GM15510 (cell line): ENCODE results near the gene IGSF5.

Experiments used
- POLR2A ChIP-seq: IDR thresholded peaks from 3 replicates; pipeline ENCODE4 v1.6.1; 2011; ENCODE audit warnings: borderline replicate concordance; ENCODE audit not compliant: insufficient read length; ENCODE audit errors: extremely low read depth

The IGSF5 gene

DNA sequence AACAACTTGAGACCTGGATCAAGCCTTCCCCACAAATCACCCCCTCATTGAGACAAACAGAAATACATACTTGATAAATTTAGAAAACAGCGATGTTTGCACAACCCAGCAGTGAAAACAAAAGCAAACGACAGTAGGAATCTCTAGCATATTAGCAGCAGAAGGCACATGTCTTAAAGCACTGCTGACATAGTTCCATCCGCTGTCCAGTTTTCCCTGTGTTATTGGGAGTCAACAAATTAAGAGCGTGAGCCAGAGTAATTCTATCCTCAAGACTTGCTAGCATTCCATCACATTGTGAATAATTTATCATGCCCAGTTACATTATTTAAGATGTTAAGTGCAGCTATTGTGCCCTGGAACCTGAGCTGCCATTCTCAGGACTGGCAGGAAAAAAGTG lies 55.3 kb downstream of the IGSF5 start:
- no peak for TF ChIP-seq POLR2A

DNA sequence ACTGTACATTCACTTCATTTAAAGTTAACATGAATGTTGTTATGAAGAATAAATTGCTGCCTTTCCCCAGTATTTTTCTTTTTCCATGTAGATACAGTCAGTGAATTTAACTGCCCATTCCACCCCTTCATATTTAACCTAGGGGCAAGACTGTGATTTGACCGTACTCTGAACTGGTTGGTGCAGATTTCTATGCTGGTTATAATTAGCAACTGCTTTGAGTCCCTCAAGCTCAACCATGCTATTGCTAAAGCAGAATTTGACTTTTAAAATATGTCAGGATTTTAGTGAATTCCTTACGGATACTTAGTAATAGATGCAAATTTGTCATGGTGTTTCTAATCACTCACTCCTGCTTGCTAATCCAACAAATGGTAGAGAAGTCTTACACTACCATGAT lies 57.2 kb downstream of the IGSF5 start:
- no peak for TF ChIP-seq POLR2A

DNA sequence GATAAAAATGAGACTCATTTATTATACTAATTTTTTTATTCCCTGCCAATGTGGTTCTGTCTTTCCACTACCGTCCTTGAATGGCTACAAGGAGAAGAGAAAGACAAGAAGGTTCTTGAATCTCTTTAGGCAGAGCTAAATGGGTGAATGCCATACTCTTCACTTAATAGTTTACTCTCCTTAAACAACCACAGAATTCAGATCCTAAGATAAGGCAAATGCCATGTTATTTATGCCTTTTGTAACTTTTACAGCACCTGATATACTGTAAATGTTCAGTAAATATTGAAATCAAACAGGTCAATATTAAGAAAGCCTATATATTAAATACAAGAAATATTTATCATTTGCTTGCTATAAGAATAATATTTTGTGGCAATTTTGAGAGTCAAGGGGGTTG lies 58.4 kb downstream of the IGSF5 start:
- TF ChIP-seq POLR2A: no peak

DNA sequence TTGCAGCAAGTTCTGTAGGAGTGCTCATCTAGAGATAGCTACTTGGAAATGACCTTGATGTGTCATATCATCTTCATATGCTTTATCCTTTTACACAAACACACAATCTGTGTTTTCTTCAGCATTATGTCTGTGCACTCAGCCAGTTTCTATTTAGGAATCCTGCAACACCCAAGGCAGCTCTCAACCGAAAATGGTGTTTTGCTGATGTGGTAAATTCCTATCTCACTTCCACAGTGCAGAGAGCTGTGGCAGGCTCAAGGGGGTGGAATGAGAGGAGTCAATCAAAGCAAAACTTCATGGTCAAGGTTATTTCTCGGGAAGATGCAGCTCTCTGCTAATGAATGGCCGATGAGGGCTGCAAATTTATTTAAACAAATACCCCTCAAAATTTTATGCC lies 59.3 kb downstream of the IGSF5 start:
- TF ChIP-seq POLR2A: no peak

DNA sequence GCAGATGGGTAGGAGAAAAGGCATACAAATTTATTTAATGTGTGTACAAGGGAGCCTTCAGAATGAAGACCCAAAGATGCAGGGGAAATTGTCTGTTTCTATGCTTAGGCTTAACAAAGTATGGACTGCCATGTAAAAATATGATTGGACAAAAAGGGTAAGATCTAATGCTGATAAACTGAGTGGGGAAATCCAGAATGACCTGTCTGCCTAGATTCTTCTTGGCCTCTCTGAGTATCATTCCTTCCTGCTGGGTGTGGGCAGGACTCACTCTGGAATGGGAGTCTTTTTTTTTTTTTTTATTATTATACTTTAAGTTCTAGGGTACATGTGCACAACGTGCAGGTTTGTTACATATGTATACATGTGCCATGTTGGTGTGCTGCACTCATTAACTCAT lies 61.0 kb downstream of the IGSF5 start:
- no peak for TF ChIP-seq POLR2A

DNA sequence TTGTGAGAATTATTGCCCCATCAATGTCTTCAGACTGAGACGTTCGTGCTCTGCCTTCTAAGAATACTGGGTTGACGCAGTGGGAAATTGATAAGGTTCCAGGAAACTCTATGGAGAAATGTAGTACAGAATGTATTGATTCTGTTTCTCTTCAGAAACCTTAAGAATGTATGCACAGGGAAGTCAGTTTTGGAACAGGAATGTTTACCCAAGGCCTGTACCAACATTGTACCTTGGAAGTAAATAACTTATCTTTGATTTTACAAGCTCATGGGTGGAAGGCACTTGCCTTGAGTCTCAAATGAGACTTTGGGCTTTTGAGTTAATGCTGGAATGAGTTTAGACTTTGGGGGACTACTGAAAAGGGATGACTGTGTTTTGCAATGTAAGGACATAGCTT lies 62.8 kb downstream of the IGSF5 start:
- no peak for TF ChIP-seq POLR2A

DNA sequence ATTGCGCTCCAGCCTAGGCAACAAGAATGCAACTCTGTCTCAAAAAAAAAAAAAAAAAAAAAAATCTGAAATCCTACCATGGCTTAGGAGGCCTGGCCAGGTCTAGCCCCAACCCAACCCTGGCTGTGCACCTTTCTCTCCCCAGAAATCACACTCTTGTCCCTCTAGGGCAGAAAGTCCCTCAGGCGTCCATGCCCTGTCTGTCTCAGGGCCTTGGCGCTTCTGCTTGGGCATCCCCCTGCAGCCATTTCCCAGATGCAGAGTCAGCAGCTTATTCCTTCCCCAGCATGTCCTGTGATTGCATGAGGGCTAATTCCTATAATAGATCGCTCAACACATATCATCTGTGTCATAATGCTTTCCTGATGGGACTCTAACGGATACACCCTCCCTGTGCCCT lies 65.0 kb downstream of the IGSF5 start:
- no peak for TF ChIP-seq POLR2A

DNA sequence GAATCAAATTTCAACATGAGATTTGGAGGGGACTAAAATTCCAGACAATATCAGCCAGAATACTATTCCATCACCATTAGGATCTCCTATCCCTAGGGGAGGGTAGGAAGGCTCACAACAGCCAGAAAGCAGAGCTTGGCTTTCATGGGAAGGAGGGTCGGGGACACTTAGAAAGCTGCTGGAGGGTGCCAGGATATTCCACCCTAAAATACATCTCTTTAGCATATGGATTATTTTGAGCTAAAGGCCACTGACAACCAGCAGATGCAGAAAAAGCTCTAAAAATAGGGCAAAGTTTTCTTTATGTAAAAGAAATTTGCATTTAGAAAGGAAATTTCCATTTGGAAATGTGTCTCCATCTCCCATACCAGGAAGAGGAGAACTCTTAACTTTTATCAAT lies 68.0 kb downstream of the IGSF5 start:
- no peak for TF ChIP-seq POLR2A

DNA sequence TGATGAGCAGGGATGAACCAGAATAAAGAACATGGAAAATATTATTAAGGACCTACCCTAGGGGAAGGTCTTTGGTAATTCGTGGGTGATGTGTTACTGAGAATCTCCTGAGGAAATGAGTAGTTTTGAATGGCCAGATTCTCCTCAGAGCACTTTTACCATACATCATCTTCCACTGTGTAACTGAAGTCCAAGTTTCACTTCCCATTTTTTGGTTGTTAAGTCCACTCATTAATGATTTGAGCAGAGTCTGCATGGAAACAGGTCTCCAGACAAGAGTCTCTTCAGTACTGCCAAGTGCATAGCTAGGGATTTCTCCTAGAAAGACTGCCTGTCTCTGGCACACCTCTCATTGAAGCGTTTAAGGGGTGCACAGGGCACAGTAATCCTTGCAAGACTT lies 73.6 kb downstream of the IGSF5 start:
- no peak for TF ChIP-seq POLR2A

DNA sequence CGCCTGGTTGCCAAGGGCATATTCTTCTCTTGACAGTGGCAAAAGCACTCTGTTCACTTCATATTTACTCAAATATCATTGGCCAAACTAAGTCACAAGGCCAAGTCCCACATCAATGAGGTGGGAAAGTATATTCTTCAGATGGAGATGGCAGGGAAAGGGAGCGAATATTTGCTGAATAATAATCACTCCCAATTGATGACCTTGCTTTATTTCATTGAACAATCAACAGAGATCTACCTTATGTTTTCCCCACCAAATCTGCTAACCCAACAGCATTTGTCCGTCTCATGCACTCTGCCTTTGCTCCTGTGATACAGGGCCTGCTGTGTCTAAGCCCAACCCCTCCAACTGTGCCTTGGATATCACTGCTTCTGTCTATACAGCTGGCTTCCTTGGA lies 77.1 kb downstream of the IGSF5 start:
- no peak for TF ChIP-seq POLR2A

DNA sequence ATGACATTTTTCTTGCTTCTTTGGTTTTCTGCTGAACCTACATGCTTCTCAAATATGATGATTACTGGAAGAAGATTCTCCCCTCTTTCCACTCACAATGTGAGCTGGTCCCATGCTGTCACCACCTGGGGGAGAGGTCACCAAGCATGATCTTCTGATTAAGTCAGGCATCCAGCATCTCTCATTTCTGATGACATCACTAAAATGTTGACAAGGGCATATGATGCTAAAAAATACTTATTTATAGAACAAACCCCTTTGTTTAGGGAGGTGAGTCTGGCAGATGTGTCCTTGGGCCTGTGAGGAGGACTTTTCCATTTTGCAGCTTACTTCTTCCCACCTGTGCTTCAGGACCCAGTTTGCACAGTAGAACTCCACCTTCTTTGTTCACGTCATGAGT lies 80.3 kb downstream of the IGSF5 start:
- TF ChIP-seq POLR2A: no peak

DNA sequence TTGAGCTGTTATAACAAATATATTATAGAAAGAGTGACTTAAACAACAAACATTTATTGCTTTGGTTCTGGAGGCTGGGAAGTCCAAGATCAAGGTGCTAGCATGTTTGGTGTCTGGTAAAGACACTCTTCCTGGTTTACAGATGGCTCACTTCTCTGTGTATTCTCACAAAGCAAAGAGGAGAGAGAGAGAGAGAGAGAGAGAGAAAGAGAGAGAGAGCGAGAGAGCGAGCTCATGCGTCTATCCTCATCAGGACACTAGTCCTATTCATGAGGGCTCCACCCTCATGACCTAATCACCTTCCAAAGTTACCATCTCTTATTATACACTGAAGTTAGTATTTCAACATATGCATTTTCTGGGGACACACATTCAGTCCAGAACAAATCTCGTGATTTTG lies 89.6 kb downstream of the IGSF5 start:
- TF ChIP-seq POLR2A: no peak

DNA sequence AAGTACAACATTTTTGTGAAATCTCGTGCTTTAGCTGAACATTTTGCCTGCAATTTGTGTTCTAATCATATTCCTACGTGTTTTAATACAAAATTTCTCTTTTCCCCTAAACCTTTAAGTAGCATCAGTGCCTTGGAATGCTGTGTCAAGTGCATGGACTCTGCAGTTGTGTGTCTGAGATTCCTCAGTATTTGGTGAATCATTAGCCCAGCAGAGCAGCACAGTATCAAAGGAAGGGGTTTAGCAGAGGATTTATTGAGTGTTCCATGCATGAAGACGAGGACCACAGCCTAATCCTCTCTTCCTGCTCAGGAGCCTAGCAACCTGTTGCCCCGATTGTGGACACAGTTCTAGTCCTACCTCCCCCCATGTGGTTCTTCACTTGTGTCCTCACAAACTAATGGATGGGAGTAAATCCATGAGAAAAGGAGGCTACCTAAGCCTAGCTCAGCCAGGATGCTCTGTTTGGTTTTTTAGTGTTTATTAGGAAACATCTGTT lies 92.9 kb downstream of the IGSF5 start:
- TF ChIP-seq POLR2A: no peak

DNA sequence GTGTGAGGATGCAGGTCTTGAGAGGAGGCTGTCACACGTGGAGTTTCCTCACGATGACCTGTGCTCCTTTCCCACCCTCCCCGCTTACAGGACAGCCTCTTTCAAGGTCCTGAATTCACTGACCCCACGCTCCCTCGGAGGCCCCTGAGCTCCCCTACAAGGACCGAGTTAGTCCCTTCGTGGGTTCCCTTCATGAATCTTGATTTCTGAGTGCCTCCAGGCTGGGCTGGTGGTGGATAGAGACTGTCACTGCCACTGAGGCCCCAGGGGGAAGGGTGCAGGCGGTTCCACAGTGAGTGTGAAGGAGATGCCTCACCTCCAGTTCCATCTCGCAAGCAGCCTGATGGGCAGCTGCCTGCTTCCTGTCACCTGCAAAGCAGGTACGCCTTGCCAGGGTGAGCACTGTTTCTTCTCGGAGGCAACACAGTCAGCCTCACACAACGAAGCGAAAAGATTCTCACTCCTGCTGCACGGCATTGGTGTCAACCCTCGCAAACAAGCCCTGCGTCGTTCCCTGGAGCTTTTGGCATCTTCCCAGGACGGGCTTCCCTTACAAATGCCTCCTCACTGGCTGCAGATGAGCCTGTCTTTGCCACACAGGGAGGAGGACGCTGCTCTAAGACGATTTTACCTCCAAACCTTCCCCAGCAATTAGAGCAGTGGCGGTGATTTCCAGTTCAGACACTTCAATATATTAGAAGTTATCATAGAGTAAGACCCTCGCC lies 95.6 kb downstream of the IGSF5 start:
- TF ChIP-seq POLR2A: no peak

DNA sequence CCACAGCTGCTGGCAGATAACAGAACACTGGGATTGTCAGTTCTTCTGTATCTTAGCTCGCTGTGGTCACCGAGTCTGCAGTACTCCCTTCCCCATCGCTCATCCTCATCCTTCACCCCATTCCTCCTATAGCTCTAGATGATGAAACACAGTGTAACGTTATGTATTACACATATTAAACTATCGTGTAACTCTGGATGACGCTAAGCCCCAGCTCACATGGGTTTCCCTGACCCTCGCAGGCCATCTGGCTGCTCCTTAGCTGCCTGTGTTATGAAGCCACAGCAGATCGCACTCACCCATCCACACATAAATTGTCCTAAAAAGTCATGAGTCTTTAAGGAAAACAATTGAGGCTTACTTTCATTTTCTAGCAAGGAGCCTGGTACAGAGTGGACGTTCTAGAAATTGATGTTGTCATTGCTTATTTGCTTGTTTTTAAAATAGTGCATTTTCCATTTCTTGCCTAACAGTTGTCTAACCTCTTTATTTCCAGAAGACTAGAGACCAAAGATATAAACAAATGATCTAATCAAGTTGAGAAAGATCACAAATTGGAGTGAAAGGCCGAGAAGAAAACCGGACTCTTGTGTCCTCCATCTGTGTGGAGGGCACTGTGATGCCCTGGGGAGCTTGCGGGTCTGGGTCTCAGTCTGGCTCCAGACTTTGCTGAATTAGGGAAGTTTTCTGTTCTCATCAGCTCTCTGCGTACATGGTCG lies 97.9 kb downstream of the IGSF5 start:
- TF ChIP-seq POLR2A: no peak

DNA sequence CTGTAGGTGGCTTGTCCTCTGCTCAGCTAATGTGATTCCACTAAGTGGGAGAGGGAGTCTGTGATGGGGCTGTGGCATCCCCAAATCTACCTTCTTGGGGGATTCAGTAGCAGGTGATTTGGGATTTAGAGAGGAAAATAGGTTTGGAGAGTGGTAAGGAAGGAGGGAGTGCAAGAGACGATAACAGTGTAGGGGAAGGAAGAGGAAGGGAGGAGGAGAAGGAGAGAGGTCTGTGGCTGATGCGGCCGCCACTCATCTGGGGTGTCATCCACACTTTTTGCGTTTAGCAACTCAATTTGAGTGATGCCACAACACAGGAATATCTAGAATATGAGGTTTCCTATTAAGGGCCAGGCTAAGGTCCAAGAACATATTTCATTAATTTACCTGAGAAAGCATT lies 98.5 kb downstream of the IGSF5 start:
- TF ChIP-seq POLR2A: no peak

DNA sequence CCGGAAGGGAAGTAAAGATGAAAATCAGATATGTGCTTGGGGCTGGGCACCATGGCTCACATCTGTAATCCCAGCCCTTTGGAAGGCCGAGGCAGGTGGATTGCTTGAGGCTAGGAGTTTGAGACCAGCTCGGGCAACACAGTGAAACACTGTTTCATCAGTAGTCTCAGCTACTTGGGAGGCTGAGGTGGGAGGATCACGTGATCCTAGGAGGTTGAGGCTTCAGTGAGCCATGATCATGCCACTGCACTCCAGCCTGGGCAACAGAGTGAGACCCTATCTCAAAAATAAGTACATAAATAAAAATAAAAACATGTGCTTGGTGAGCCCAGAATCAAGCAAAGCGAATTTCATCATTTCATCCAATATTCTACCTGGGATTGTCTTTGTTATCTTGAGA lies 98.9 kb downstream of the IGSF5 start:
- TF ChIP-seq POLR2A: no peak

DNA sequence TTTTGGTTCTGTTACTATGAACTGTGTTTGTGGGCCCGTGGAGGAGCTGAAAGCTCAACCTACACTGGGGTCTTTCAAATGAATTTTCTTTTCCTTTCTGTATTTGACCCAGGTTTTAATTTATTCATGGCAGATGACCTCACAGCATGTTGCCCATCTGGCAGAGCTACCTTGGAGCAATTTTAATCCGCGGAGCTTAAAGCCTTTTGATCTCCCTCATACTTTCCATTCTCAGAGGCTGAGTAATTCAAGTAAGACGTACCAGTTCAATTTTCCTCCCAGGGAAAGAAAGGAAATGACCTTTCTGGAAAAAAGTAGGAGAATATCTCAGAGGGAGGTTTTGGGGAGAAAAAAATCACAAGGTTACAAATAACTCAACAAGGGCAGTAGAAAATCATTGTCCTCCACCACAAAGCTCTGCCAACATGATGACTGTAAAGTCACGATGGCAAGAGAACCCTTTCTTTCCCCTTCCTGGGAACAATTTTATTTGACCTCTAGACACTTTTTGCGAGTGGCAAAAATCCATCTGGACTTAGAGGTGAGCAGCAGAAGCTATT lies 100.7 kb downstream of the IGSF5 start:
- no peak for TF ChIP-seq POLR2A
